ENCODE results near the gene ARID1B. TPM values are rescaled to one million over a fixed set of nuclear protein-coding genes. Genes with fewer than 3 reads are reported as not detected.

The ARID1B gene
- total RNA-seq, 1 experiment from 2014 or later: 35.6 TPM

DNA sequence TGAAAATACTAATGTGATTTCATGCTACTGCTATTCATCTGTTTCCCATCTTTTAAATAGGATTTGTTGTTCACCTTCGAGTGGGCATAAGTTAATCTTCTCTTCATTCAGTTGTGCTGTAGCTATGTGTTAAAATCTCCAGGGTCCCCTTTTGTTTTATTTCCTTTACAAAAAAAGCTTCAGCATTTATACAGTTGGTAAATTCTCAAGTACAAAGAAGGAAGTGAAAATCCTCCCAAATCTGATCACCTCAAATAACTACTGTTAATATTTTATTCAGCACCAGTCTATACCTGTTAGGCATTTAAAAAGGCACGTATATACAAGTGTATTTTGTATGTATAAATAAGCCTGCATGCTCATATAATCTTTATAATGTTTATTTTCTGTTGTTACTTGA, 294.9 kb downstream of the ARID1B start (continued):
- TF ChIP-seq, protein P1, sequence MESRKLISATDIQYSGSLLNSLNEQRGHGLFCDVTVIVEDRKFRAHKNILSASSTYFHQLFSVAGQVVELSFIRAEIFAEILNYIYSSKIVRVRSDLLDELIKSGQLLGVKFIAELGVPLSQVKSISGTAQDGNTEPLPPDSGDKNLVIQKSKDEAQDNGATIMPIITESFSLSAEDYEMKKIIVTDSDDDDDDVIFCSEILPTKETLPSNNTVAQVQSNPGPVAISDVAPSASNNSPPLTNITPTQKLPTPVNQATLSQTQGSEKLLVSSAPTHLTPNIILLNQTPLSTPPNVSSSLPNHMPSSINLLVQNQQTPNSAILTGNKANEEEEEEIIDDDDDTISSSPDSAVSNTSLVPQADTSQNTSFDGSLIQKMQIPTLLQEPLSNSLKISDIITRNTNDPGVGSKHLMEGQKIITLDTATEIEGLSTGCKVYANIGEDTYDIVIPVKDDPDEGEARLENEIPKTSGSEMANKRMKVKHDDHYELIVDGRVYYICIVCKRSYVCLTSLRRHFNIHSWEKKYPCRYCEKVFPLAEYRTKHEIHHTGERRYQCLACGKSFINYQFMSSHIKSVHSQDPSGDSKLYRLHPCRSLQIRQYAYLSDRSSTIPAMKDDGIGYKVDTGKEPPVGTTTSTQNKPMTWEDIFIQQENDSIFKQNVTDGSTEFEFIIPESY (IDR thresholded peaks at IDR 0.05; ENCODE audit: extremely low read depth, insufficient replicate concordance, low read length): no peak
- no peak for TF ChIP-seq ZFX (IDR thresholded peaks at IDR 0.05)
- TF ChIP-seq SP1 (IDR thresholded peaks at IDR 0.05; ENCODE audit: low read depth): no peak
- TF ChIP-seq EGR1 (IDR thresholded peaks at IDR 0.05; ENCODE audit: low read depth): no peak
- TF ChIP-seq EZH2 (IDR thresholded peaks at IDR 0.05): no peak
- TF ChIP-seq FOSL1 (IDR thresholded peaks at IDR 0.05; ENCODE audit: low read depth): no peak
- no peak for TF ChIP-seq CEBPB (IDR thresholded peaks at IDR 0.05; ENCODE audit: low read depth)

DNA sequence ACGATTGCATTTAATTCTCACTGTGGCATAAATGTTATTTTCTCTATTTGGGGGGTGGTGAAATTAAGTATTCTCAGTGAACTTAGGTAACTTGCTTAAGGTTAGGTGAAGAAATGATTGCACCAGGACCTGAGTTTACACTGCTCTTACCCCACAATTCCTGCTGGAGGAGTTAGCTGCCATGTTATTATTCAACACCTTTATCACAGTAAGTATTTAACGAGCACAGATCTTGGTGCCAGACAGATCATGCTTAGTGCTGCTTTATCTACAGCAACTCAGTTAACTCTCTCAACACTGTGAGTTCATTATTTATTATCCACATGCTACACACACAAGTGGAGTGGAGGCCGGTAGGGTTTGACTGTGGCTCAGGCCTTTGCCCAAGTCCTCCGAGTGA, 296.4 kb downstream of the ARID1B start:
- Histone ChIP-seq H3K4me2 (ENCODE audit: low read length) (no peak overlapping the region), H3K9me2 (ENCODE audit: insufficient read depth) (no peaks in the 10 kb centered on the region), H3K4me3 (replicated peaks in 1 of 2; ENCODE audit: low read depth in 1 of 2, low read length in 2 of 2) (no peak overlapping the region), H3K9ac (ENCODE audit: low read length) (no peak overlapping the region), H4K20me1 (ENCODE audit: insufficient read depth) (0 out of 2 replicates have a peak, but pooled peaks cover 4% of the 10 kb centered on the region), H3K79me2 (ENCODE audit: insufficient read depth, low read length) (no peaks in the 10 kb centered on the region), H2AFZ (ENCODE audit: low read depth, low read length, poor library complexity, severe bottlenecking) (no peak overlapping the region), H3K27ac (ENCODE audit: low read depth, low read length) (no peak overlapping the region), H3K4me1 (ENCODE audit: control insufficient read depth in 1 of 2, insufficient read depth in 2 of 2, low read length in 2 of 2) (peaks cover 6% of the 10 kb centered on the region in 2 experiments; a peak in 2 of 4 replicates), H3K36me3 (ENCODE audit: control insufficient read depth in 1 of 2, insufficient read depth in 2 of 2, low read length in 2 of 2) (no peaks in the 10 kb centered on the region), H3K9me3 (ENCODE audit: control insufficient read depth in 1 of 2, insufficient read depth in 1 of 2, low read depth in 1 of 2, low read length in 2 of 2) (no peaks in the 10 kb centered on the region), H3K27me3 (ENCODE audit: insufficient read depth, low read length) (no peaks in the 10 kb centered on the region)
- intact Hi-C loops (cut with micrococcal nuclease): no loop called here
- ChIA-PET RAD21 (ENCODE audit: low non-redundant PET in 1 of 2, low total read pairs in 2 of 2, uncharacterized antibody in 2 of 2, unreplicated experiment in 2 of 2) (no interaction called here), POLR2A (no interaction called here), CTCF (no interaction called here)
- no TSS peak for BruUV-seq (replicated peaks)
- DNase-seq (ENCODE audit: low read depth, low spot score): no peak
- TF ChIP-seq POLR2A (IDR thresholded peaks at IDR 0.05; ENCODE audit: borderline replicate concordance, extremely low read depth, insufficient read depth, insufficient read length) (no peak), ZNF274 (IDR thresholded peaks at IDR 0.05; ENCODE audit: low read depth, low read length) (no peak), CEBPB (IDR thresholded peaks at IDR 0.05; ENCODE audit: low read depth) (no peak), SP1 (IDR thresholded peaks at IDR 0.05; ENCODE audit: low read depth) (no peak), JUND (IDR thresholded peaks at IDR 0.05) (no peak), EZH2 (IDR thresholded peaks at IDR 0.05) (no peak)
- TF ChIP-seq, protein P2, sequence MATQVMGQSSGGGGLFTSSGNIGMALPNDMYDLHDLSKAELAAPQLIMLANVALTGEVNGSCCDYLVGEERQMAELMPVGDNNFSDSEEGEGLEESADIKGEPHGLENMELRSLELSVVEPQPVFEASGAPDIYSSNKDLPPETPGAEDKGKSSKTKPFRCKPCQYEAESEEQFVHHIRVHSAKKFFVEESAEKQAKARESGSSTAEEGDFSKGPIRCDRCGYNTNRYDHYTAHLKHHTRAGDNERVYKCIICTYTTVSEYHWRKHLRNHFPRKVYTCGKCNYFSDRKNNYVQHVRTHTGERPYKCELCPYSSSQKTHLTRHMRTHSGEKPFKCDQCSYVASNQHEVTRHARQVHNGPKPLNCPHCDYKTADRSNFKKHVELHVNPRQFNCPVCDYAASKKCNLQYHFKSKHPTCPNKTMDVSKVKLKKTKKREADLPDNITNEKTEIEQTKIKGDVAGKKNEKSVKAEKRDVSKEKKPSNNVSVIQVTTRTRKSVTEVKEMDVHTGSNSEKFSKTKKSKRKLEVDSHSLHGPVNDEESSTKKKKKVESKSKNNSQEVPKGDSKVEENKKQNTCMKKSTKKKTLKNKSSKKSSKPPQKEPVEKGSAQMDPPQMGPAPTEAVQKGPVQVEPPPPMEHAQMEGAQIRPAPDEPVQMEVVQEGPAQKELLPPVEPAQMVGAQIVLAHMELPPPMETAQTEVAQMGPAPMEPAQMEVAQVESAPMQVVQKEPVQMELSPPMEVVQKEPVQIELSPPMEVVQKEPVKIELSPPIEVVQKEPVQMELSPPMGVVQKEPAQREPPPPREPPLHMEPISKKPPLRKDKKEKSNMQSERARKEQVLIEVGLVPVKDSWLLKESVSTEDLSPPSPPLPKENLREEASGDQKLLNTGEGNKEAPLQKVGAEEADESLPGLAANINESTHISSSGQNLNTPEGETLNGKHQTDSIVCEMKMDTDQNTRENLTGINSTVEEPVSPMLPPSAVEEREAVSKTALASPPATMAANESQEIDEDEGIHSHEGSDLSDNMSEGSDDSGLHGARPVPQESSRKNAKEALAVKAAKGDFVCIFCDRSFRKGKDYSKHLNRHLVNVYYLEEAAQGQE (IDR thresholded peaks at IDR 0.05; ENCODE audit: low read depth): no peak
- TF ChIP-seq, protein P3, sequence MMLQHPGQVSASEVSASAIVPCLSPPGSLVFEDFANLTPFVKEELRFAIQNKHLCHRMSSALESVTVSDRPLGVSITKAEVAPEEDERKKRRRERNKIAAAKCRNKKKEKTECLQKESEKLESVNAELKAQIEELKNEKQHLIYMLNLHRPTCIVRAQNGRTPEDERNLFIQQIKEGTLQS (IDR thresholded peaks at IDR 0.05): no peak
- no peak for ATAC-seq
